Umbilical cord (tissue), 2 donors: ENCODE results near the gene POTEI. TPM values are rescaled to one million over a fixed set of nuclear protein-coding genes. Genes with fewer than 3 reads are reported as not detected.
"Not testable (repeated sequence)": the region's sequence is repeated elsewhere in the genome, so short reads cannot be mapped to it uniquely, and the experiment has no call there.

Source experiments
- DNase-seq: peaks from one replicate; pipeline ENCODE4 v3.0.0-alpha.2; 2015; ENCODE audit warnings: low spot score
- total RNA-seq: library from RNA; depleted of rRNA; stranded (reverse); fragments of >200 nt; gene quantifications from one replicate; pipeline ENCODE4 v1.2.3, GENCODE V29; 2014; ENCODE audit warnings: low replicate concordance; ENCODE audit not compliant: insufficient read depth

POTEI gene
- total RNA-seq, 1 donor from 2014 or later, result 0.96 TPM

DNA sequence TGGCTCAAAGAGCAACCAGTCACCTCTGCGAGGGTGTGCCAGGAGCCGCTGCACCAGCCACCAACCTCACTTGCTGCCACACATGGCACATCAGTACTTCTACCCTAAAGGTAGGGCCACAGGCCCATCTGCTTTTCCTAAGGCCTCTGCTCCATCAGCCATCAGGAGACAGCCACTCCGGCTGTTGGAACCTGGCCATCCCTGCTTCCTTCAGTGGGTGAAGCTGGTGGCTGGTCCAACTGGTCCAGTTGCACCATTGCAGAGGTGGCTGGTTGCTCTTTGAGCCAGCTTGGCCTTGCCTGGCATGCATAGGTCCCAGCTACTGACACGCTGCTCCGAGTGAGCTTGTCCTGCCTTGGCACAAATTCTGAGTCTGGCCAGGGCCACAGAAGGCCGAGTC, 53.7 kb downstream of the POTEI start:
- DNase-seq, result not testable (repeated sequence)

DNA sequence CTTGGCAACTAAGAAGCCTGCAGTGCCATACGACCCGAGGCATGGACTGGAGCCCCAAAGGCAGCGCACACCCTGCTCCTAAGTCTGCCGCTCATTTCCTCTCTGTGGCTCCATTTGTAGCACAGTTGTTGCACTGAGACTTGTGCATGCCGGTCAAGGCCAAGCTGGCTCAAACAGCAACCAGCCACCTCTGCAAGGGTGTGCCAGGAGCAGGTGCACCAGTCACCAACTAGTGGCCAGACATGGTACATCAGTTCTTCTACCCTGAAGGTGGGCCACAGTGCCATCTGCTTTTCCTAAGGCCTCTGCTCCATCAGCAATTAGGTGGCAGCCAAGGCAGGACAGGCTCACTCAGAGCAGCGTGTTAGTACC, 54.4 kb downstream of the POTEI start:
- not testable (repeated sequence) for DNase-seq

DNA sequence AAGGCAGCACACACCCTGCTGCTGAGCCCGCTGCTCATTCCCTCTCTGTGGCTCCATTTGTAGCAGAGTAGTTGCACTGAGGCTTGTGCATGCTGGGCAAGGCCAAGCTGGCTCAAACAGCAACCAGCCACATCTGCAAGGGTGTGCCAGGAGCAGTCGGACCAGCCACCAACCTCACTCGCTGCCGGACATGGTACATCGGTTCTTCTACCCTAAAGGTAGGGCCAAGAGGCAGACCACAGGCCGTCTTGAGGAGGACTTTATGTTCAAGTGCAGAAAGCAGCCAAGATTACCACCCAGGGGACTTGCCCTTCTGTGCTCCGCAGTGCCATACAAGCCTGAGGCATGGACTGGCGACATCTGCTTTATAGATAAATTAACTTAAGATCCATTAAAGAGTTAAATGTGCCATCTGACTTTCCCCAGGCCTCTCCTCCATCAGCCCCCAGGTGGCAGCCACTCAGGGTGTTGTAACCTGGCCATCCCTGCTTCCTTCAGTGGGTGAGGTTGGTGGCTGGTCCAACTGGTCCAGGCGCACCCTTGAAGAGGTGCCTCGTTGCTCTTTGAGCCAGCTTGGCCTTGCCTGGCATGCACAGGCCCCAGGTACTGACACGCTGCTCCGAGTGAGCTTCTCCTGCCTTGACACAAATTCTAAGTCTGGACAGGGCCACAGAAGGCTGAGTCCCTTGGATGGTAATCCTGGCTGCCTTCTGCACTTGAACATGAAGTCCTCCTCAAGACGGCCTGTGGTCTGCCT, 55.0 kb downstream of the POTEI start:
- DNase-seq, result not testable (repeated sequence)

DNA sequence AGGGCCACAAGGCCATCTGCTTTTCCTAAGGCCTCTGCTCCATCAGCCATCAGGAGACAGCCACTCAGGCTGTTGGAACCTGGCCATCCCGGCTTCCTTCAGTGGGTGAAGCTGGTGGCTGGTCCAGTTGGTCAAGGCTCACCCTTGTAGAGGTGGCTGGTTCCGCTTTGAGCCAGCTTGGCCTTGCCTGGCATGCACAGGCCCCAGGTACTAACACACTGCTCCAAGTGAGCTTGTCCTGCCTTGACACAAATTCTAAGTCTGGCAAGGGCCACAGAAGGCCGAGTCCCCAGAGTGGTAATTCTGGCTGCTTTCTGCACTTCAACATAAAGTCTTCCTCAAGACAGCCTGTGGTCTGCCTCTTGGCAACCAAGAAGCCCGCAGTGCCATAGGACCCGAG, 56.2 kb downstream of the POTEI start:
- DNase-seq, result not testable (repeated sequence)

DNA sequence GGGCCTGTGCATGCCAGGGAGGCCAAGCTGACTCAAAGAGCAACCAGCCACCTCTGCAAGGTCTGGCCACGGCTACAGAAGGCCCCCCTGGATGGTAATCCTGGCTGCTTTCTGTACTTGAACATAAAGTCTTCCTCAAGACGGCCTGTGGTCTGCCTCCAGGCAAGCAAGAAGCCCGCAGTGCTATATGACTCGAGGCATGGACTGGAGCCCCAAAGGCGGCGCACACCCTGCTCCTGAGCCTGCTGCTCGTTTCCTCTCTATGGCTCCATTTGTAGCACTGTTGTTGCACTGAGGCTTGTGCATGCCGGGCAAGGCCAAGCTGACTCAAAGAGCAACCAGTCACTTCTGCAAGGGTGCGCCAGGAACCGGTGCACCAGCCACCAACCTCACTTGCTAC, 57.3 kb downstream of the POTEI start:
- DNase-seq, result not testable (repeated sequence)

DNA sequence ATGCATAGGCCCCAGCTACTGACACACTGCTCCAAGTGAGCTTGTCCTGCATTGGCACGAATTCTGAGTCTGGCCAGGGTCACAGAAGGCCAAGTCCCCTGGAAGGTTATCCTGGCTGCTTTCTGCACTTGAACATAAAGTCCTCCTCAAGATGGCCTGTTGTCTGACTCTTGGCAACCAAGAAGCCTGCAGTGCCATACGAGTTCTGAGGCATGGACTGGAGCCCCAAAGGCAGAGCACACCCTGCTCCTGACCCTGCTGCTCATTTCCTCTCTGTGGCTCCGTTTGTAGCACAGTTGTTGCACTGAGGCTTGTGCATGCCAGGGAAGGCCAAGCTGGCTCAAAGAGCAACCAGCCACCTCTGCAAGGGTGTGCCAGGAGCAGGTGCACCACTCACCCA, 57.9 kb downstream of the POTEI start:
- DNase-seq, result not testable (repeated sequence)

DNA sequence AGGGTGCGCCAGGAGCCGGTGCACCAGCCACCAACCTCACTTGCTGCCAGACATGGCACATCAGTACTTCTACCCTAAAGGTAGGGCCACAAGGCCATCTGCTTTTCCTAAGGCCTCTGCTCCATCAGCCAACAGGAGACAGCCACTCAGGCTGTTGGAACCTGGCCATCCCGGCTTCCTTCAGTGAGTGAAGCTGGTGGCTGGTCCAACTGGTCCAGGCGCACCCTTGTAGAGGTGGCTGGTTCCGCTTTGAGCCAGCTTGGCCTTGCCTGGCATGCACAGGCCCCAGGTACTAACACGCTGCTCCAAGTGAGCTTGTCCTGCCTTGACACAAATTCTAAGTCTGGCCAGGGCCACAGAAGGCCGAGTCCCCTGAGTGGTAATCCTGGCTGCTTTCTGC, 58.8 kb downstream of the POTEI start:
- DNase-seq, result not testable (repeated sequence)

DNA sequence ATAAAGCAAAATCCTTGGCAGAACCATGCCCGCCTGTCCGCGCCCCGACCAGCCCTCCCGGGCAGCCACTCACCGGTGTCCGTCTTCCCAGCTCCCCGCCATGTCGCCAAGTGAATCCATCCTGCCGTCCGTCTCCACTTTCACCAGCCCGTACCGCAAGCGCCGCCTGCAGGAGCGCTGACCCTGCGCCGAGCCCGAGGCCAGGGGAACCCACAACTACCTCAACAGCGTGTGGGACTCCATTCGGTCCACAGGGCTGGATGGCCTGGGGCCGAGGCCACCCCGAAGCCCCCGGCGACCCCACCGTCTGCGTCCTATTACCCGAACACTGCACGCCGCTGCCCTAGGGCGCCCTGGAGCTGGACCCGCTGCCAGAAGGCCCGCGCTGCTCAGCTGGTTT, 81.5 kb downstream of the POTEI start:
- DNase-seq, result peak; percentile 18

DNA sequence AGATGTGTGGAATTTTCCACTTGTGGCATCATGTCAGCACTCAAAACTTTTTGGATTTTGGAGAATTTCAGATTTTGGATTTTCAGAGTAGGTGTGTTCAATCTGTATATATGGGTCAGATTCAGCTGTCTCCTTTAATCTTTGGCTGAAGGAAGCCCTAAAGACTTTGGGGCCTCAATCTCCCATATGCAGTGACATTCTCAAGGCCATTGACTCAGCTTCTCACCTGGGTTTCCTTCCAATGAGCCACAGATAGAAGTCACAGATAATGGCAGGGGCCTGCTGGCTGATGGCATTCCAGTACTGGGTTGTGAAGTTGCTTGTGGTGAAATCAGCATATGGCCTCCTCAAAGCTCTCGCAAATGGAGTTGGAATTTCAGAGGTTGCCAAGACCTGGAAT, 90.3 kb downstream of the POTEI start:
- DNase-seq, result not testable (repeated sequence)

DNA sequence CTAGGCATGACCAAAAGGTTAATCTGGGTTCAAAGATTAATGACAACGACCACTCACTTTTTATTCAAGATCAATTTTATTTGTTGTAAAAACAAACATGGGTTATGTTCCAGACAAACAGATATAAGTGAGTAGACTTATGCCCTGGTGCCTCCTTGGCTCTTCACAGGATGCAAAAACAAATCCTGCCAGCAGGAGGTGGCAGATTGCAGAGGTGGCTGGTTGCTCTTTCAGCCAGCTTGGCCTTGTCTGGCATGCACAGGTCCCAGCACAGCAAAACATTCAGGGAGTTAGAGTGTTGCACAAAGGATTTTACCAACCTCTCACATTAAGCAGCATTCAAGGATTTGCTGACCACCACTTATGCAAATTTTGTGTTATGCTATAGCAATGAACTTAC, 92.4 kb downstream of the POTEI start:
- DNase-seq, result not testable (repeated sequence)

Other genes with a start within 250 kb of the POTEI start
- 38.8 TPM for gene IMP4, start 166.4 kb downstream of the POTEI start, total RNA-seq
- gene PTPN18, start 153.3 kb downstream of the POTEI start, total RNA-seq, result 22.9 TPM
- gene CFC1B, start 11.9 kb upstream of the POTEI start, total RNA-seq, result not detected
- gene CFC1, start 90.2 kb upstream of the POTEI start, total RNA-seq, result not detected
- gene POTEJ, start 102.1 kb upstream of the POTEI start, total RNA-seq, result 0.24 TPM
- 0.48 TPM for gene GPR148, start 219.7 kb upstream of the POTEI start, total RNA-seq
- gene AMER3, start 246.2 kb upstream of the POTEI start, total RNA-seq, result 1.2 TPM